Pancreas (tissue), 10 donors: ENCODE measurements around the gene RPP38. TPM values are rescaled to one million over a fixed set of nuclear protein-coding genes. Genes with fewer than 3 reads are reported as not detected.

Experiments used
- ATAC-seq, 4 donors: fragments of 200-7000 bp; cut with Tn5 transposase; one replicate each; pipeline versions ENCODE4 v1.8.0 to v1.9.1; 2020; ENCODE audit warnings: mild to moderate bottlenecking in 4 of 4, moderate library complexity in 4 of 4
- DNase-seq, 6 donors: peaks; one replicate each; pipeline ENCODE4 v3.0.0-alpha.2; 2020
- FAIRE-seq: peaks from 2 replicates; lab custom pipeline; 2012; peaks lifted over from hg19 to GRCh38; lab: Jason Lieb, UNC
- H3K27ac ChIP-seq, 4 donors: fragments of 200-600 bp; sonication (generic); 1 replicate in 3 of 4; 2 replicates in 1 of 4; pipeline versions ENCODE4 v1.5.0 to v1.8.0; 2020
- H3K27me3 ChIP-seq, 4 donors: fragments of 200-600 bp; one replicate each; pipeline ENCODE4 v1.8.0; 2021
- H3K36me3 ChIP-seq, 3 donors: fragments of 200-600 bp; sonication (generic) in 1 of 3; one replicate each; pipeline versions ENCODE4 v1.5.0 to v1.8.0; 2020 to 2021
- H3K4me1 ChIP-seq, 3 donors: fragments of 200-600 bp; one replicate each; pipeline ENCODE4 v1.8.0; 2021
- H3K4me3 ChIP-seq, 4 donors: fragments of 200-600 bp; sonication (generic) in 2 of 4; one replicate each; pipeline versions ENCODE4 v1.5.0 to v1.8.0; 2020 to 2021
- H3K9me3 ChIP-seq, 4 donors: fragments of 200-600 bp; one replicate each; pipeline ENCODE4 v1.8.0; 2021
- CTCF ChIP-seq, 4 donors: fragments of 200-600 bp; sonication (generic) in 3 of 4; IDR thresholded peaks; one replicate each; pipeline versions ENCODE4 v1.5.0 to v1.8.0; 2021; ENCODE audit warnings: antibody characterized with exemption in 4 of 4
- WGBS, 2 donors: extraction: QIAGEN DNeasy Blood & Tissue Kit; methylation state at CpG; one replicate each; pipeline ENCODE4 v1.1.7; 2013; 5-methylcytosine and 5-hydroxymethylcytosine counted together
- intact Hi-C, 3 donors: fragments of 100-400 bp; cut with DNase I; formaldehyde crosslinking; loops; one replicate each; pipeline versions ENCODE4 v1.11.1 to v1.14.2; 2022
- polyA plus RNA-seq, 2 donors: library from polyadenylated mRNA; stranded (reverse); fragments of 200-250 nt; gene quantifications; one replicate each; pipeline ENCODE4 v1.2.3, GENCODE V29; 2013
- total RNA-seq, 6 donors: library from RNA; stranded (reverse); fragmentation: NEBNext Ultra II Directional in 4 of 6; extraction: Animal tissue kit (Norgen Biotek cat#: 25700) in 4 of 6; gene quantifications; one replicate each; pipeline versions ENCODE4 v1.2.1 to v1.2.4, GENCODE V29; 2021 to 2023
- donor health status: healthy with polysubstance abuse.
- donor health status: DM: no; HTN: no; CAD: no; lungs with moderate emphysema.
- donor health status: DM: no; HTN: no; CAD: no.
- donor health status: control.
- donor health status: control.
- donor health status: Bipolar disorder and iron deficiency.
- donor health status: DM: yes; HTN: yes; CAD: no.
- donor health status: DM: no; HTN: no; CAD: no.
- donor health status: DM: no; HTN: no; CAD: no.
- donor health status: DM: yes; HTN: yes; CAD: no.

RPP38 gene
- total RNA-seq: 1 to 10 TPM; 4.0 to 8.5 (median 6.5) TPM
- 10 to 100 TPM in 1 of 2 donors, 1 to 10 TPM in 1; 9.2 to 14.9 TPM for polyA plus RNA-seq

GRCh38 chr10:15097011-15097812 lies at the start of gene RPP38:
Gene RPP38 (plus strand): TSS chr10:15097355. CDS start chr10:15103315, 5,960 bp downstream.
- H3K36me3 ChIP-seq: no peaks in the 10 kb centered on the region
- peak within 1 kb of the TSS; percentile 79 to 98 (median 93) for H3K4me3 ChIP-seq
- H3K27ac ChIP-seq: peak within 1 kb of the TSS; percentile 93 to 97 (median 96)
- no peak for TF ChIP-seq CTCF (IDR thresholded peaks at IDR 0.05)
- H3K9me3 ChIP-seq: no peaks in the 10 kb centered on the region
- H3K27me3 ChIP-seq: no peaks in the 10 kb centered on the region
- FAIRE-seq: no peak
- peak; percentile 96 to 100 (median 98) for DNase-seq
- ATAC-seq: peak; percentile 94 to 98 (median 95)
- WGBS, 2 donors: 0 to 1% methylated on average over 71 to 84 of the region's 84 CpGs
- H3K4me1 ChIP-seq: peaks cover 0 to 21% (median 16%) of the 10 kb centered on the region in 3 donors
- intact Hi-C loops: no loop called here

- intact Hi-C loops: no loop called here
- no peaks in the 10 kb centered on the region for H3K9me3 ChIP-seq
- H3K4me1 ChIP-seq: no peaks in the 10 kb centered on the region
- H3K27me3 ChIP-seq: no peaks in the 10 kb centered on the region
- DNase-seq: no peak
- no peak for FAIRE-seq
- no peak overlapping the region for H3K27ac ChIP-seq
- no peak for ATAC-seq
- no peak overlapping the region for H3K4me3 ChIP-seq
- TF ChIP-seq CTCF (IDR thresholded peaks at IDR 0.05): no peak
- H3K36me3 ChIP-seq: no peaks in the 10 kb centered on the region
Observed at GRCh38 chr10:15049533-15049932, 47.6 kb upstream of the RPP38 start.

- no peak for TF ChIP-seq CTCF (IDR thresholded peaks at IDR 0.05)
- Histone ChIP-seq H3K27ac (no peak overlapping the region), H3K4me3 (no peak overlapping the region), H3K27me3 (no peaks in the 10 kb centered on the region), H3K36me3 (no peaks in the 10 kb centered on the region), H3K9me3 (no peaks in the 10 kb centered on the region), H3K4me1 (no peaks in the 10 kb centered on the region)
- FAIRE-seq (no peak), ATAC-seq (no peak), DNase-seq (no peak)
- 86 to 91% methylated on average over 7 of the region's 7 CpGs for WGBS, 2 donors
- intact Hi-C loops: no loop called here
Observed at GRCh38 chr10:15052121-15052520, 45.0 kb upstream of the RPP38 start.

GRCh38 chr10:15053061-15053460 lies 44.1 kb upstream of the RPP38 start:
- DNase-seq (no peak), FAIRE-seq (no peak), ATAC-seq (no peak)
- WGBS, 2 donors: 78 to 90% methylated on average over 3 of the region's 3 CpGs
- H3K4me3 ChIP-seq: no peak overlapping the region
- TF ChIP-seq CTCF (IDR thresholded peaks at IDR 0.05): no peak
- intact Hi-C loops: no loop called here
- H3K27ac ChIP-seq: no peak overlapping the region
- H3K9me3 ChIP-seq: no peaks in the 10 kb centered on the region
- no peaks in the 10 kb centered on the region for H3K4me1 ChIP-seq
- no peaks in the 10 kb centered on the region for H3K36me3 ChIP-seq
- no peaks in the 10 kb centered on the region for H3K27me3 ChIP-seq

- intact Hi-C loops: no loop called here
- 70 to 78% methylated on average over 1 of the region's 1 CpG for WGBS, 2 donors
- H3K4me3 ChIP-seq: no peak overlapping the region
- no peak for TF ChIP-seq CTCF (IDR thresholded peaks at IDR 0.05)
- no peaks in the 10 kb centered on the region for H3K27me3 ChIP-seq
- H3K27ac ChIP-seq: no peak overlapping the region
- H3K9me3 ChIP-seq: no peaks in the 10 kb centered on the region
- H3K36me3 ChIP-seq: no peaks in the 10 kb centered on the region
- no peaks in the 10 kb centered on the region for H3K4me1 ChIP-seq
- ATAC-seq (no peak), FAIRE-seq (no peak), DNase-seq (no peak)
Observed at GRCh38 chr10:15058689-15059088, 38.5 kb upstream of the RPP38 start.
